ENCODE results near the gene ZFP90. TPM values are rescaled to one million over a fixed set of nuclear protein-coding genes. Genes with fewer than 3 reads are reported as not detected.

ZFP90 gene
- polyA plus RNA-seq, 1 donor: 19.4 TPM

DNA sequence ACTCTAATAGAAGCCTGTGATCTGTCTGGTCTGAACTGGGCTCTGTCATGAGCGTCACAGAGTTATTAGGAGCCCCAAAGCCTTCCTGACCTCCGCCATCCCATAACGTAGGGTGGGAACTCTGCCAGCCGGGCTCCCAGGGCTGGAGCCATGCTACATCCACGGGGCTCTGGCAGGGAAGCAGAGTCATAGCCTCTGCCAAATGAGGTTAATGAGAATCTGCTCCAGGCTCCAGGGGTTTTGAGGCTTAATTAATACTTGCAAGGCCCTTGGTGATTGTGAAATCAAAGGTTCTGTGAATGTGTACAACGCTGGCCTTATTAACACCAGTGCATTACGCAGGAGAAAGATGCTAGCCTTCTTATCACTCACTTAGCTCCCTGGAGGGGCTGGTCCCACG lies 42.4 kb upstream of the ZFP90 start:
- H3K4me3 ChIP-seq (ENCODE audit: low read length): no peak overlapping the region
- WGBS (ENCODE audit: insufficient coverage, low lambda C conversion rate): no CpG with 5 or more reads among the region's 8 CpGs
- H3K27me3 ChIP-seq (ENCODE audit: control insufficient read depth, insufficient read depth, low read length): no peaks in the 10 kb centered on the region
- H3K36me3 ChIP-seq (ENCODE audit: control insufficient read depth, insufficient read depth, low read length): no peaks in the 10 kb centered on the region
- H3K4me1 ChIP-seq (ENCODE audit: control insufficient read depth, insufficient read depth, low read length): peaks cover 24% of the 10 kb centered on the region
- peaks cover 6% of the 10 kb centered on the region for H3K9me3 ChIP-seq (ENCODE audit: control insufficient read depth, low read depth, low read length)
- H3K27ac ChIP-seq (ENCODE audit: low read length): no peak overlapping the region
- no peak for DNase-seq

DNA sequence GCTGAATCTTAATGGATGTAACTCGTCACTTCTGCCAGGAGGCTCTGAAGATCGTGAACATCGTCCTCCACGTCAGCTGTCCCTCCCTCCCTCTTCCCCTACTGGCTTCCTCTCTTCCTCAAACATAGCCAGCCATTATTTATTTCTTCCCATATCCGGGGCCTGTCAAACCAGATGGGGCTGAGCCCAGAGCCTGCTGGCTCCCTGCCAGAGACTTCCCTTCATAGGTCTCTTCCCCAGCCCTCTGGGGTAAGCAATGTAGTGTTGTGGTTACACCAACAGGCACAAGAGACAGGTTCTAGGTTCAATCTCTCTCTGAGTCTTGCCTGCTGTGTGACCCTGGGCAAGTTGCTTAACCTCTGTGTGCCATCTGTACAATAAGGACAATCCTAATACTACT lies 40.1 kb upstream of the ZFP90 start:
- H3K36me3 ChIP-seq (ENCODE audit: control insufficient read depth, insufficient read depth, low read length): no peaks in the 10 kb centered on the region
- no CpG with 5 or more reads among the region's 5 CpGs for WGBS (ENCODE audit: insufficient coverage, low lambda C conversion rate)
- H3K9me3 ChIP-seq (ENCODE audit: control insufficient read depth, low read depth, low read length): peaks cover under 1% of the 10 kb centered on the region
- DNase-seq: no peak
- H3K27ac ChIP-seq (ENCODE audit: low read length): no peak overlapping the region
- peaks cover under 1% of the 10 kb centered on the region for H3K4me1 ChIP-seq (ENCODE audit: control insufficient read depth, insufficient read depth, low read length)
- H3K27me3 ChIP-seq (ENCODE audit: control insufficient read depth, insufficient read depth, low read length): no peaks in the 10 kb centered on the region
- no peak overlapping the region for H3K4me3 ChIP-seq (ENCODE audit: low read length)

DNA sequence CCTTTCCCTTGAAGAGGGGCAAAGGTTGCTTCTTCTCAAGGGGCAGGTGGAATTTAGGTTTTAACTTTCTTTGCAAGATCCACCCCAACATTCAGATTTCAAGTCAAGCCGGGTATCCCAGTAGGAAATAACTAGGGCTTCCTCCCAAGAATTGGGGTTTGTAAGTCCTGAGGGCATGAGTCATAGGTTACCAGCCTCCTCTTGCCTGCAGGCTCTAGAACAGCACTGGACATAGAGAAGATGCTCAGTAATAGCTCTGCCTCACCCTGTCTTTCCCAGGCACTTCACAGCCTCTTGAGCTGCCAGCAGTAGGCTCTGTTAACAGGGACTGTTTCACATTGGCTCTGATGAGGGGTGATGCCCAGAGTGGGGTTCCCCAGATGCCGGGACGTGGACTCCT lies 35.8 kb upstream of the ZFP90 start:
- Histone ChIP-seq H3K4me1 (ENCODE audit: control insufficient read depth, insufficient read depth, low read length) (no peaks in the 10 kb centered on the region), H3K27ac (ENCODE audit: low read length) (no peak overlapping the region), H3K27me3 (ENCODE audit: control insufficient read depth, insufficient read depth, low read length) (peaks cover 9% of the 10 kb centered on the region), H3K36me3 (ENCODE audit: control insufficient read depth, insufficient read depth, low read length) (no peaks in the 10 kb centered on the region), H3K9me3 (ENCODE audit: control insufficient read depth, low read depth, low read length) (no peaks in the 10 kb centered on the region), H3K4me3 (ENCODE audit: low read length) (no peak overlapping the region)
- no CpG with 5 or more reads among the region's 3 CpGs for WGBS (ENCODE audit: insufficient coverage, low lambda C conversion rate)
- DNase-seq: no peak

DNA sequence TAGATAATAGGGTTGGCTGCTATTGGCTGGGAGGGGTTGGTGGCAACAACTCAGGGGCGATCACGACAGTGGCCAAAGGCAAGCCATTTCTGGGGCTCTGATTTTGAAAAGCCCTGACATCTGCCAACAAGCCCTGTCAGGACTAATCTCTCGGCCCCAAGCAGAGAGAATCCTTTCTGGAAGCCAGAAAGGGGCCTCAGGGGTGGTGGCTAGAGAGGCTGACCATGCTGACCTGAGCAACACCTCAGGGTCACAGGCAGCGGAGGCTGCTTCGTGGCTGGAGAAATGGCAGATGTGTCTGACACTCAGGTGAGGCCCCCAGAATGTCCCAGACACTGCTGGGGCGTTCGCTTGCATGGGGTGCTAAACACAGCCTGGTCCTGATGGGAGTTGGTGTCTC lies 35.0 kb upstream of the ZFP90 start:
- no peak for DNase-seq
- Histone ChIP-seq H3K4me1 (ENCODE audit: control insufficient read depth, insufficient read depth, low read length) (no peaks in the 10 kb centered on the region), H3K9me3 (ENCODE audit: control insufficient read depth, low read depth, low read length) (no peaks in the 10 kb centered on the region), H3K27ac (ENCODE audit: low read length) (no peak overlapping the region), H3K27me3 (ENCODE audit: control insufficient read depth, insufficient read depth, low read length) (peaks cover 9% of the 10 kb centered on the region), H3K4me3 (ENCODE audit: low read length) (no peak overlapping the region), H3K36me3 (ENCODE audit: control insufficient read depth, insufficient read depth, low read length) (no peaks in the 10 kb centered on the region)
- no CpG with 5 or more reads among the region's 7 CpGs for WGBS (ENCODE audit: insufficient coverage, low lambda C conversion rate)

DNA sequence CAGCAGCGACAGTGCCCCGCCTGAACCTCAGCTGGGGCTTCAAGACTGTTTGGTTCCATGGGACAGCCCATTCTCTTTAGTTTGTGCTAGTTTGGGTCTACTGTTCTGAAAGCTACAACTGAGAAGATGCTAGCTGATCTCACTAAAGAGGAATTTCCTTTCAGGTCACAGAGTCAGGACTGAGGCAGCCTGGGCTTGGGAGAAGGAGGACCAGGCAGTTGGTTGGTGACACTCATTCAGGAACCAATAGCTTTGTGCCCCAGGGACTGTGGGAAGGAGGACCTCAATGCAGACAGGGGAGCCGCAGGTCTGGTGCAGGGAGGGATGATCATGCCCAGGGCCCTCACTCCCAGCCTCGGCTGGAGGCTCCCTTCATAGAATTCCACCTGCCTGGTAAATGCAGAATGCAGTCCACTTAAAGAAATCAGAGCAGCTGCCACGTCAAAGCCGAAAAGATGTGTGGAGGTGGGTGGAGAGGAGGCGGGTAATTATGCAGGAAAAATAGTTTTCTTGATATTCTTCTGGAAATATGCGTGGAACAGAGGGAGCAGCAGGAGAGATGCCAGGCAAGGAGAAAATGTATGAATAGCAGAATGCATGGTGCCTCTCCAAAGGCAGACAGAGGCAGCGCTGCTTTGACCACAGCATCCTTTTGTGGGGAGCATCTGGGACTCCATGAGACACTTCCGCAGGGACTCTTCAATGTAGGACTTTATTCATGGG lies 32.6 kb upstream of the ZFP90 start:
- peaks cover 8% of the 10 kb centered on the region for H3K4me1 ChIP-seq (ENCODE audit: control insufficient read depth, insufficient read depth, low read length)
- H3K36me3 ChIP-seq (ENCODE audit: control insufficient read depth, insufficient read depth, low read length): no peaks in the 10 kb centered on the region
- WGBS (ENCODE audit: insufficient coverage, low lambda C conversion rate): 85% methylated on average over 4 of the region's 10 CpGs
- DNase-seq: no peak
- H3K4me3 ChIP-seq (ENCODE audit: low read length): no peak overlapping the region
- peaks cover 12% of the 10 kb centered on the region for H3K27me3 ChIP-seq (ENCODE audit: control insufficient read depth, insufficient read depth, low read length)
- no peak overlapping the region for H3K27ac ChIP-seq (ENCODE audit: low read length)
- no peaks in the 10 kb centered on the region for H3K9me3 ChIP-seq (ENCODE audit: control insufficient read depth, low read depth, low read length)

DNA sequence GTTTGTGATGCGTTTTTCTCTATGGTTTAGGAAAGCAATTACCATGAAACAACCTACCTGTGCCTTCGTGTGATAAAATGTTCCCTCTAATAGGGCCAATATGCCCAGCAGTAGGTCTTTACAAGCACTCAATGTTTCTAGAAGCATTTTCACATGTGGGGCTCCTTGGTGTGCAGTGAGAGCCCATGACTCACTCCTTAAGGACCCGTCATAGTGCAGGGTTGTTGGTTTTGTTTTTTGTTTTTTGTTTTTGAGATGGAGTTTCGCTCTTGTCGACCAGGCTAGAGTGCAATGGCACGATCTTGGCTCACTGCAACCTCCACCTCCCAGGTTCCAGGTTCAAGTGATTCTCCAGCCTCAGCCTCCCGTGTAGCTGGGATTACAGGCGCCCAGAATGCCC lies 31.1 kb upstream of the ZFP90 start:
- no peak for DNase-seq
- WGBS (ENCODE audit: insufficient coverage, low lambda C conversion rate): no CpG with 5 or more reads among the region's 8 CpGs

DNA sequence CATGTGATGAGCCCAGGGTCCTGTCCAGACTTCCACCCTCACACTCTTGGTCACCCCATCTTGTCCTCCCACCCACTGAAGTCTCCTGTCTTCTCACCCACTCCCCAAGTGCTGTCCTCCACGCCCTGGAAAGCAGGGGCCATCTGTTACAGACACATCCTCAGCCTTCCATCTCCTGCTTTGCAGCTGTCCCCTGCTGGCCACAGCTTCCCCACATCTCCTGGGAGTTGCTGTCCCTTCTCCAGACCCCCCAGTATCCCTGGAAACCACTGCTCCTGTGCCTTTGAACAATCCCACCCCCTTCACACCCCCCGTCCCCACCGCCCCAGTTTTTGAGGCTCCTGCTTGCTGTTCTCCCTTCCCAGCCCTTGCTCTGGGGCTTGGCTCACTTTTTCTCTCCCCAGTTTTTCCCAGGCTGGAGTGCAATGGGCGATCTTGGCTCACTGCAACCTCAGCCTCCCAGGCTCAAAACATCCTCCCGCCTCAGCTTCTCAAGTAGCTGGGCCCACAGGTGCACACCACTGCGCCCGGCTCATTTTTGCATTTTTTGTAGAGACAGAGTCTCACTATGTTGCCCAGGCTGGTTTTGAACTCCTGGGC lies 30.4 kb upstream of the ZFP90 start:
- Histone ChIP-seq H3K27me3 (ENCODE audit: control insufficient read depth, insufficient read depth, low read length) (peaks cover 12% of the 10 kb centered on the region), H3K36me3 (ENCODE audit: control insufficient read depth, insufficient read depth, low read length) (no peaks in the 10 kb centered on the region), H3K9me3 (ENCODE audit: control insufficient read depth, low read depth, low read length) (no peaks in the 10 kb centered on the region), H3K4me3 (ENCODE audit: low read length) (no peak overlapping the region), H3K4me1 (ENCODE audit: control insufficient read depth, insufficient read depth, low read length) (peaks cover 8% of the 10 kb centered on the region), H3K27ac (ENCODE audit: low read length) (no peak overlapping the region)
- 80% methylated on average over 2 of the region's 7 CpGs for WGBS (ENCODE audit: insufficient coverage, low lambda C conversion rate)
- no peak for DNase-seq

More for the DNA sequence above, 31.1 kb upstream of the ZFP90 start:
- Histone ChIP-seq H3K4me3 (ENCODE audit: low read length) (no peak overlapping the region), H3K36me3 (ENCODE audit: control insufficient read depth, insufficient read depth, low read length) (no peaks in the 10 kb centered on the region), H3K4me1 (ENCODE audit: control insufficient read depth, insufficient read depth, low read length) (peaks cover 8% of the 10 kb centered on the region), H3K9me3 (ENCODE audit: control insufficient read depth, low read depth, low read length) (no peaks in the 10 kb centered on the region), H3K27ac (ENCODE audit: low read length) (no peak overlapping the region), H3K27me3 (ENCODE audit: control insufficient read depth, insufficient read depth, low read length) (peaks cover 12% of the 10 kb centered on the region)

DNA sequence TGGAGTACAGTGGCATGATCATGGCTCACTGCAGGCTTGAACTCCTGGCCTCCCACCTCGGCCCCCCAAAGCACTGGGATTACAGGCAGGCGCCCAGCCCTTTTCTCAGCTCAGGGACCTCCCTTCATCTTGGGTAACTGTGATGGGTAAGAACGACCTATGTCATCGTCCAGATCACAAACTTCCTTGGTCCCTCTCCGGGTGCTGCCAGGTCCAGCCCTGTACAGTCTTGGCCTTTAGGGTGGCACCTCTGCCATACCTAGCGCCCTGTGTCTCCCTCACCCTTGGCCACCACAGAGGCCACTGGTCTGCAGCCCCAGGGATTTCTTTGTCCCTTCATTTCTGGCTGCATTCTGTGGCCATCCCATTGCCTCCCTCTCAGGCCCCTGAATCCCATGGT lies 29.7 kb upstream of the ZFP90 start:
- no peak overlapping the region for H3K4me3 ChIP-seq (ENCODE audit: low read length)
- H3K36me3 ChIP-seq (ENCODE audit: control insufficient read depth, insufficient read depth, low read length): no peaks in the 10 kb centered on the region
- no CpG with 5 or more reads among the region's 6 CpGs for WGBS (ENCODE audit: insufficient coverage, low lambda C conversion rate)
- peaks cover 8% of the 10 kb centered on the region for H3K4me1 ChIP-seq (ENCODE audit: control insufficient read depth, insufficient read depth, low read length)
- DNase-seq: no peak
- H3K27me3 ChIP-seq (ENCODE audit: control insufficient read depth, insufficient read depth, low read length): peaks cover 12% of the 10 kb centered on the region
- no peak overlapping the region for H3K27ac ChIP-seq (ENCODE audit: low read length)
- no peaks in the 10 kb centered on the region for H3K9me3 ChIP-seq (ENCODE audit: control insufficient read depth, low read depth, low read length)

DNA sequence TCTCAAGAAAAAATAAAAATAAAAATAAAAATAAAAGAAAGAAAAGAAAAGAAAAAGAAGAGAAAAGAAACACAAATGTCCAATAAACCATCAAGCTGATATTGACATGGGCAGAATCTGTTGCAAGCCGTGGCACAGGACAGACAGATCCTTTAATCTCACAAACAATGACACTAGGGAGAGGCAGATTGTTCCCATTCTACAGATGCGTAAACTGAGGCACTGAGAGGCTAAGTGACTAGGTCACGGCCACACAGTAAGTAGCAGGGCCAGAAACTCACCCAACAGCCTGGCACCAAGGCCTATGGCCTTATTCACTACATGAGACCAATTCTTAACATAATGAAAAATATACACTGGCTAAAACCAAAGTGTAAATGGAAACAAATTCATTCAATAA lies 28.3 kb upstream of the ZFP90 start:
- no peak for DNase-seq
- Histone ChIP-seq H3K4me3 (ENCODE audit: low read length) (no peak overlapping the region), H3K36me3 (ENCODE audit: control insufficient read depth, insufficient read depth, low read length) (no peaks in the 10 kb centered on the region), H3K9me3 (ENCODE audit: control insufficient read depth, low read depth, low read length) (no peaks in the 10 kb centered on the region), H3K27me3 (ENCODE audit: control insufficient read depth, insufficient read depth, low read length) (peaks cover 12% of the 10 kb centered on the region), H3K27ac (ENCODE audit: low read length) (no peak overlapping the region), H3K4me1 (ENCODE audit: control insufficient read depth, insufficient read depth, low read length) (peaks cover 8% of the 10 kb centered on the region)
- WGBS (ENCODE audit: insufficient coverage, low lambda C conversion rate): no CpG with 5 or more reads among the region's 3 CpGs

DNA sequence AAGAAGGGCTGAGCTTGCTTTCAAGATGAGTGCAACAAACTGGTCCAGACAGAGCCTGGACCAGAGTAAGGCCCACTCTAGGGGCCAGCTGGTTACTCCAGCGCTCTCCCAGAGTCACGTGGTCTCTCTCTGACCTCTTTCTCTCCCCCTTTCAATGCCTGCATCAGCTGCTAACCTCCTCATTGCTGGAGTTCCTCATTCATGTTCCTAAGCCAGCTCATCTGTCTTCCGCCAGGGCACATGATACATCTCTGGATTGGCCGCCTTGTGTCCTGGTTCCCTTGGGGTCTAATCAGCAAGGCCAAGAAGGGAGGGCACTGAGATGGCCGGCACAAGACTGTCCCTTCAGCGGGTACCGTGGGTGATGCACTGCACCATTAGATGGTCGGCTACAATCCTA lies 26.9 kb upstream of the ZFP90 start:
- WGBS (ENCODE audit: insufficient coverage, low lambda C conversion rate): no CpG with 5 or more reads among the region's 8 CpGs
- no peaks in the 10 kb centered on the region for H3K9me3 ChIP-seq (ENCODE audit: control insufficient read depth, low read depth, low read length)
- H3K4me3 ChIP-seq (ENCODE audit: low read length): no peak overlapping the region
- no peaks in the 10 kb centered on the region for H3K36me3 ChIP-seq (ENCODE audit: control insufficient read depth, insufficient read depth, low read length)
- peaks cover 8% of the 10 kb centered on the region for H3K4me1 ChIP-seq (ENCODE audit: control insufficient read depth, insufficient read depth, low read length)
- H3K27me3 ChIP-seq (ENCODE audit: control insufficient read depth, insufficient read depth, low read length): peaks cover 6% of the 10 kb centered on the region
- no peak overlapping the region for H3K27ac ChIP-seq (ENCODE audit: low read length)
- no peak for DNase-seq

DNA sequence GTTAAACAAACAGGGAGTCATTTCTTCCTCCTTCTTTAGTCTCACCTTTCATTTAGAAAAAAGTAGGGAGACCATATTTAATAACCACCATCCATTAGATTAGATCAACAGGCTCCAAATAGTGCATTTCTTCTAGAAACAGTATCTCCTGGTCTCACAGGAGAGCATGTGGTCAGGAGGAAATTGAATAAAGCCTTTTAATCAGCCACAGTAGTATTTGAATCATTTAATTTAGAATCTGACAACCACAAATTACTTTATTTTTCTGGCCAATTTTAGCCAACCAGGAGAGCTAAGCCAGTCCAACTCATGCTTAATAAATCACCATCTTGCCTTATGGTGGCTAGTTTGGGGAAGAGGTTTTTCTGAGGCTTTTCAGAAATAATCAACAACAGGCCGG lies 26.3 kb upstream of the ZFP90 start:
- no CpG with 5 or more reads among the region's 1 CpG for WGBS (ENCODE audit: insufficient coverage, low lambda C conversion rate)
- Histone ChIP-seq H3K27me3 (ENCODE audit: control insufficient read depth, insufficient read depth, low read length) (peaks cover 3% of the 10 kb centered on the region), H3K4me3 (ENCODE audit: low read length) (no peak overlapping the region), H3K36me3 (ENCODE audit: control insufficient read depth, insufficient read depth, low read length) (no peaks in the 10 kb centered on the region), H3K9me3 (ENCODE audit: control insufficient read depth, low read depth, low read length) (no peaks in the 10 kb centered on the region), H3K4me1 (ENCODE audit: control insufficient read depth, insufficient read depth, low read length) (peaks cover 8% of the 10 kb centered on the region), H3K27ac (ENCODE audit: low read length) (no peak overlapping the region)
- no peak for DNase-seq
